Parathyroid adenoma (tissue), 2 donors: ENCODE data around the gene RALGAPA2.

Experiments
- H2AFZ ChIP-seq: fragments of 300-600 bp; sonication (generic); one replicate; pipeline ENCODE4 v1.7.0; 2017; ENCODE audit warnings: antibody characterized with exemption, mild to moderate bottlenecking
- H3K27ac ChIP-seq: fragments of 300-600 bp; sonication (generic); one replicate; pipeline ENCODE4 v1.7.0; 2017
- H3K27me3 ChIP-seq: fragments of 300-600 bp; sonication (generic); one replicate; pipeline ENCODE4 v1.7.0; 2017; ENCODE audit warnings: low read length; ENCODE audit not compliant: control insufficient read depth, insufficient read depth
- H3K36me3 ChIP-seq: fragments of 300-600 bp; sonication (generic); one replicate; pipeline ENCODE4 v1.7.0; 2017; ENCODE audit warnings: low read length; ENCODE audit not compliant: control insufficient read depth, insufficient read depth
- H3K4me1 ChIP-seq: fragments of 300-600 bp; sonication (generic); one replicate; pipeline ENCODE4 v1.7.0; 2017; ENCODE audit warnings: control low read depth
- H3K4me2 ChIP-seq: fragments of 300-600 bp; sonication (generic); one replicate; pipeline ENCODE4 v1.7.0; 2017; ENCODE audit warnings: low read length
- H3K4me3 ChIP-seq: fragments of 300-600 bp; sonication (generic); one replicate; pipeline ENCODE4 v1.7.0; 2017; ENCODE audit warnings: low read depth, low read length
- H3K79me2 ChIP-seq: fragments of 300-600 bp; sonication (generic); one replicate; pipeline ENCODE4 v1.7.0; 2017; ENCODE audit warnings: control low read depth
- H3K9ac ChIP-seq: fragments of 300-600 bp; sonication (generic); one replicate; pipeline ENCODE4 v1.7.0; 2017; ENCODE audit warnings: mild to moderate bottlenecking
- H3K9me3 ChIP-seq: fragments of 300-600 bp; sonication (generic); one replicate; pipeline ENCODE4 v1.7.0; 2017; ENCODE audit warnings: low read length; ENCODE audit not compliant: control insufficient read depth
- TF ChIP-seq, protein P1 (sequence below): fragments of 300-600 bp; sonication (generic); IDR thresholded peaks from one replicate; pipeline ENCODE4 v1.7.0; 2017; ENCODE audit warnings: antibody characterized with exemption, mild to moderate bottlenecking
- donor health status: primary hyperparathyroidism.

The RALGAPA2 gene

DNA sequence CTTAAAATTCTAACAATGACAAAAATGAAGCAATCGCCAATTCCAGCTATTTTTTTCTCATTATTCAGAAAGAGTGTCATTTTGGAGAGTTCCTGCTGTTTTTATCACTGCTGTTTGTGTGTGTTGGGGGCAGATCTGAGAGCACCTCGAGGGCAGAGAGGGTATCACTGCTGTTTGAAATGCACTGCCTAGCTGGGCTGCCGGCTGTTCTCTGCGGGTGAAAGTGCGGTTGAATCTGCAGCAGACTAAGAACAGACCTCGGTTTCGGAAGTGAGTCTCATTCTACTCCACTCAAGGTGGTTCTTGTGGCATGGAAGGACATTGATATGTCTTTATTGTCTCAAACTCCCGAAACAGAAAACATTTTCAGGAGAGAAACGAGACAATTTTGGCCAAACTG is 326.3 kb downstream of the RALGAPA2 start:
- TF ChIP-seq, protein P1, sequence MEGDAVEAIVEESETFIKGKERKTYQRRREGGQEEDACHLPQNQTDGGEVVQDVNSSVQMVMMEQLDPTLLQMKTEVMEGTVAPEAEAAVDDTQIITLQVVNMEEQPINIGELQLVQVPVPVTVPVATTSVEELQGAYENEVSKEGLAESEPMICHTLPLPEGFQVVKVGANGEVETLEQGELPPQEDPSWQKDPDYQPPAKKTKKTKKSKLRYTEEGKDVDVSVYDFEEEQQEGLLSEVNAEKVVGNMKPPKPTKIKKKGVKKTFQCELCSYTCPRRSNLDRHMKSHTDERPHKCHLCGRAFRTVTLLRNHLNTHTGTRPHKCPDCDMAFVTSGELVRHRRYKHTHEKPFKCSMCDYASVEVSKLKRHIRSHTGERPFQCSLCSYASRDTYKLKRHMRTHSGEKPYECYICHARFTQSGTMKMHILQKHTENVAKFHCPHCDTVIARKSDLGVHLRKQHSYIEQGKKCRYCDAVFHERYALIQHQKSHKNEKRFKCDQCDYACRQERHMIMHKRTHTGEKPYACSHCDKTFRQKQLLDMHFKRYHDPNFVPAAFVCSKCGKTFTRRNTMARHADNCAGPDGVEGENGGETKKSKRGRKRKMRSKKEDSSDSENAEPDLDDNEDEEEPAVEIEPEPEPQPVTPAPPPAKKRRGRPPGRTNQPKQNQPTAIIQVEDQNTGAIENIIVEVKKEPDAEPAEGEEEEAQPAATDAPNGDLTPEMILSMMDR: no peak
- no peak overlapping the region for H3K27ac ChIP-seq
- no peaks in the 10 kb centered on the region for H3K4me1 ChIP-seq
- H3K79me2 ChIP-seq: no peaks in the 10 kb centered on the region
- no peak overlapping the region for H2AFZ ChIP-seq
- H3K4me3 ChIP-seq: no peak overlapping the region
- H3K9me3 ChIP-seq: no peaks in the 10 kb centered on the region
- no peak overlapping the region for H3K9ac ChIP-seq
- no peaks in the 10 kb centered on the region for H3K36me3 ChIP-seq
- no peak overlapping the region for H3K4me2 ChIP-seq
- no peaks in the 10 kb centered on the region for H3K27me3 ChIP-seq

DNA sequence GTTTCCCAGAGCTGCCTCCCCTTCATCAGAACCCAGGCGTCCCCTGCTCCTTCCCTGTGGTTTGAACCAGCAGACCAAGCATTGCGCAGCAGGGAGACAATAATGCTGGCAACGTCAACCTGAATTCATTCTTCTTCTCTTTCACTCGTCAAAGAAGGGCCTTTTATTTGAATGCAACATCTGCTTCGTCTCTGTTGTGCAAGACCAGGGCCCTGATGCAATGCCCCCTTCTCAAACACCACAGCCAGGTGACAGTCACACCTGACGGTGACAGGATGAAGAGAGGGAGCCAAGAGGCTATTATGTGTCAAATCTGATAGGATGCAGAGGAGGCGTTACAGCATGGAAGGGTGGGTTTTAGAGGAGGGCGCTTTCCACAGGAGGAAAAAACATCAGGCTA is 336.6 kb downstream of the RALGAPA2 start:
- no peaks in the 10 kb centered on the region for H3K9me3 ChIP-seq
- H3K9ac ChIP-seq: no peak overlapping the region
- no peak overlapping the region for H3K4me3 ChIP-seq
- no peaks in the 10 kb centered on the region for H3K4me1 ChIP-seq
- H3K79me2 ChIP-seq: no peaks in the 10 kb centered on the region
- H2AFZ ChIP-seq: no peak overlapping the region
- H3K27me3 ChIP-seq: no peaks in the 10 kb centered on the region
- H3K36me3 ChIP-seq: no peaks in the 10 kb centered on the region
- H3K27ac ChIP-seq: no peak overlapping the region
- TF ChIP-seq, protein P1: no peak
- no peak overlapping the region for H3K4me2 ChIP-seq

DNA sequence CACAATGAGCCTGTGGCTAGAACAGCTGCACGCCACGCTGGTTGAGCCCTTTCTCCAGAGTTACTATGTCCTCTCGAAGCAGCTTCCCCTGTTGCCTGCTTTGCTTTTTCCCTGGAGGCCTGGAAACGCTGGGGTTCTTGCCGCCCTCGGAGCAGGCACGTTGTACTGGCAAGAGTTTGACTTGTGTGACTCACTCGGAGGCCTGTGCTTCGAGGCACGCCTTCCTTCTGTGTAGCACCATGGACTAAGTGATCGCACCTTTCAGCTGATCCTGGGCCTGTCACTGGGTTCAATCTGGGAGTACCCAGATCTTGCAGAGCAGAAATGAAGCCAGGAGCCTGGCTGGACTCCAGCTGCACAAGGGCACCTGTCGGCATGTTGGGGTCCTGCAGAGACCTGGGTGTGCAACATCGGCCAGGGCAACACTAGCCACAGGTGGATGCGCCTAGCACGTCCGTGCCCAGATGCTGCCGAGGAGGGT is 339.3 kb downstream of the RALGAPA2 start:
- no peak overlapping the region for H3K4me3 ChIP-seq
- no peaks in the 10 kb centered on the region for H3K9me3 ChIP-seq
- H3K36me3 ChIP-seq: no peaks in the 10 kb centered on the region
- TF ChIP-seq, protein P1: no peak
- no peaks in the 10 kb centered on the region for H3K79me2 ChIP-seq
- H3K4me1 ChIP-seq: no peaks in the 10 kb centered on the region
- H2AFZ ChIP-seq: no peak overlapping the region
- H3K27ac ChIP-seq: no peak overlapping the region
- no peak overlapping the region for H3K4me2 ChIP-seq
- H3K9ac ChIP-seq: no peak overlapping the region
- no peaks in the 10 kb centered on the region for H3K27me3 ChIP-seq

DNA sequence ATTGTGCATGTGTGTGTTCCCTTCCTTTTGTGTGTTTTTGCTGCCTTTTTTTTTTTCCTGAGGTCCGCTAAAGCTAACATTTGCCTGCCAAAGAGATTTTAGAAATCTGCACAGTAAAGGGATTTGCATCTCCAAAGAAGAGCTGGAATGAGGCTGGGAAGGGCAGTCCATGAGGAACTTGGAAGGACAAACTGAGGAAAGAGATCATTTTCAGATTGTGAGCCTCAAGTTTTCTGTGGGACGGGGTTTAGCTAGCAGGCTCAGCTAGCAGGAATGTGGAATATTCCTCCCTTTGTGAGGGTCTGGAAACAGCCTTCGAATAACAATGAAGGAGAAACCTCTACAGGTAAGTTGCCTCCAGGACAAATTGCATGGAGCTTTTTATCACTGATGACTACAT is 340.8 kb downstream of the RALGAPA2 start:
- Histone ChIP-seq H3K27ac (no peak overlapping the region), H3K4me1 (no peaks in the 10 kb centered on the region), H3K4me3 (no peak overlapping the region), H3K79me2 (no peaks in the 10 kb centered on the region), H3K9me3 (no peaks in the 10 kb centered on the region), H2AFZ (no peak overlapping the region), H3K27me3 (no peaks in the 10 kb centered on the region), H3K9ac (no peak overlapping the region), H3K4me2 (no peak overlapping the region), H3K36me3 (no peaks in the 10 kb centered on the region)
- TF ChIP-seq, protein P1: no peak

DNA sequence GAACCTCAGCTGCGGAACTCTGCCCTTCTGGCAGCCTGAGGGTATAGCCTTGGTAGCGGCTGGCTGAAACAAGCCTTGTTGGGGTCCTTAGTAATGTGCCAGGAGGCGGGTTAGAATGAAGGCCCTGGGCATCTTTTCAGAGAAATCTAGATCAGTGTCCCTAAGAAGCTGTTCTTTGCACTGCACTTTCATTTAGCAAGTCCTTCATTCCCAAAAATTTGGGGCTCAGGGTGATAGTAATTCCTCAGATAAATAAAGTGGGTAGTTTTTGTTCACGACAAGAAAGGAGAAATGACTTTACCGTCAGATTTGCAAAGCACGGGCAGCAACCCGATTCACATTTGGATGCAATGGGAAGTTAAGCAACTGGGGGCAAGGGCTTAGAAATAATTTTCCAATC is 341.4 kb downstream of the RALGAPA2 start:
- Histone ChIP-seq H3K36me3 (no peaks in the 10 kb centered on the region), H2AFZ (no peak overlapping the region), H3K27ac (no peak overlapping the region), H3K9me3 (no peaks in the 10 kb centered on the region), H3K4me3 (no peak overlapping the region), H3K27me3 (no peaks in the 10 kb centered on the region), H3K79me2 (no peaks in the 10 kb centered on the region), H3K4me1 (no peaks in the 10 kb centered on the region), H3K4me2 (no peak overlapping the region), H3K9ac (no peak overlapping the region)
- TF ChIP-seq, protein P1: no peak
